PC-9 (cell line): ENCODE measurements around the gene HLCS.

ENCODE experiments used
- EZH2 ChIP-seq: fragments of 200-600 bp; sonication (generic); IDR thresholded peaks from 2 replicates; pipeline ENCODE4 v1.8.0; 2017; ENCODE audit warnings: antibody characterized with exemption, low read depth
- TF ChIP-seq, protein P1 (sequence below): fragments of 200-600 bp; sonication (generic); conservative IDR thresholded peaks from 2 replicates; pipeline ENCODE4 v1.6.1; 2017; ENCODE audit warnings: mixed run types, antibody characterized with exemption, mild to moderate bottlenecking, moderate library complexity

DNA sequence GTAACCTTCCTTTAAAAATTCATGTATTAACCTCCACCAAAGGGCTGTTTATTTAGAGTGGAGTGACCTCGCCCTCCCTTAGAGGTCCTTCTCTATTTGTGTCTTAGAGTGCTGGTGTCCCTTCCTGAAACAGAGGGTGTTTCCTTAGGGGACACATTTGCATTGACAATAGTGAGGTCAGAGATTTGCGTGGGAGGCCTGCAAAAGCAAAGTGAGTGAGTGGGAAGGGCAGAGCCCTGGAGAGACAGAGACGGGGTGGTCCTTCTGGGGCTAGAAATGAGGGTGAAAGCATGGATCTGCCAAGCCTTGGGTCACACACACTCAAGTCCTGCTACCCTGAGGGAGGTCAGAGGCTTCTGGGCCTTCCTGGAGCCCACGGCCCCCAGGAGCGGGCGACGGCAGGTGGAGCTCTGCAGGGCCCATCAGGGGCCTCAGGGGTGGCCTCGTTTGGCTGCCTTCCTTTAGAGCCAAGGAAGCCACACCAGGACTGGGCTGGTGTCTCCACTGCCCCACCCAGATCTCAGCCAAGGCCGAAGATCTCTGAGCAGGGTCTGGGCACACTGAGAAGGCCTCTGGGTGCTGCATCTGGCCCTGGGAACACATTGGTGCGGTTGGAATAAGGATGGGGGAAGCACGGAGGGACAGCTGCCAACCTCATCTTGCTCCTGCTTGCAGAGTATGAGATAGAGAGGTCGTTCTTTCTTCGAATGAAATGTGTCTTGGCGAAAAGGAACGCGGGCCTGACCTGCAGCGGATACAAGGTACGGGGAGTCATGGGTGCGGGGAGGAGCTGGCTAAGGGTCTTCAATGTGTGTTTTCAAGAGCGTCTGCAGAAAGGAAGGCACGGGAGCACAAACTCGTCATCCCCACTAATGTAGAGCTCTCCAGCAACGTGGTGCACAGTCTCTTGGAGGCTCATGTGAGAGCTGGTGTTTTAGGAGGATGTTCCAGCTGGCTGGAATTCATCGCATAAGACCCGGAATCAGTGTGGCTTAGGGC is 243.8 kb downstream of the HLCS start:
- TF ChIP-seq, protein P1, sequence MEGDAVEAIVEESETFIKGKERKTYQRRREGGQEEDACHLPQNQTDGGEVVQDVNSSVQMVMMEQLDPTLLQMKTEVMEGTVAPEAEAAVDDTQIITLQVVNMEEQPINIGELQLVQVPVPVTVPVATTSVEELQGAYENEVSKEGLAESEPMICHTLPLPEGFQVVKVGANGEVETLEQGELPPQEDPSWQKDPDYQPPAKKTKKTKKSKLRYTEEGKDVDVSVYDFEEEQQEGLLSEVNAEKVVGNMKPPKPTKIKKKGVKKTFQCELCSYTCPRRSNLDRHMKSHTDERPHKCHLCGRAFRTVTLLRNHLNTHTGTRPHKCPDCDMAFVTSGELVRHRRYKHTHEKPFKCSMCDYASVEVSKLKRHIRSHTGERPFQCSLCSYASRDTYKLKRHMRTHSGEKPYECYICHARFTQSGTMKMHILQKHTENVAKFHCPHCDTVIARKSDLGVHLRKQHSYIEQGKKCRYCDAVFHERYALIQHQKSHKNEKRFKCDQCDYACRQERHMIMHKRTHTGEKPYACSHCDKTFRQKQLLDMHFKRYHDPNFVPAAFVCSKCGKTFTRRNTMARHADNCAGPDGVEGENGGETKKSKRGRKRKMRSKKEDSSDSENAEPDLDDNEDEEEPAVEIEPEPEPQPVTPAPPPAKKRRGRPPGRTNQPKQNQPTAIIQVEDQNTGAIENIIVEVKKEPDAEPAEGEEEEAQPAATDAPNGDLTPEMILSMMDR, result no peak
- TF ChIP-seq EZH2, result no peak
